Erythroblast (primary cell): Measurements from ENCODE around the gene GNB5.

Experiments
- GATA1 ChIP-seq: IDR thresholded peaks from 2 replicates; pipeline ENCODE4 v1.6.1; 2011; ENCODE audit warnings: low read depth, mild to moderate bottlenecking, control low read depth, low read length, moderate library complexity
- POLR2A ChIP-seq: IDR thresholded peaks from 2 replicates; pipeline ENCODE4 v1.6.1; 2011; ENCODE audit warnings: mild to moderate bottlenecking, low read length

GRCh38 chr15:52133510-52134220 is 57.5 kb downstream of the GNB5 start:
- TF ChIP-seq POLR2A (no peak), GATA1 (no peak)
